Measurements from ENCODE around the gene TUFM. TPM values are rescaled to one million over a fixed set of nuclear protein-coding genes. Genes with fewer than 3 reads are reported as not detected.

Gene TUFM
- total RNA-seq, 1 experiment from 2014 or later = 361 TPM

GRCh38 chr16:28845761-28846079 is 428 bp downstream of the TUFM start:
- Histone ChIP-seq H3K36me3 (ENCODE audit: control insufficient read depth in 1 of 2, insufficient read depth in 2 of 2, low read length in 2 of 2) (peaks cover 24 to 33% of the 10 kb centered on the region in 2 experiments; a peak in 3 of 4 replicates), H4K20me1 (ENCODE audit: insufficient read depth) (peaks cover 6% of the 10 kb centered on the region; the same call in 1 of the 2 replicates), H2AFZ (ENCODE audit: low read depth, low read length, poor library complexity, severe bottlenecking) (no peak overlapping the region), H3K79me2 (ENCODE audit: insufficient read depth, low read length) (peaks cover 38% of the 10 kb centered on the region), H3K4me1 (ENCODE audit: control insufficient read depth in 1 of 2, insufficient read depth in 2 of 2, low read length in 2 of 2) (peaks cover 8 to 19% of the 10 kb centered on the region in 2 experiments; a peak in 3 of 4 replicates), H3K4me2 (ENCODE audit: low read length) (peak overlapping the region; percentile 84), H3K9ac (ENCODE audit: low read length) (peak overlapping the region; percentile 100), H3K27ac (ENCODE audit: low read depth, low read length) (peak overlapping the region; percentile 77), H3K9me3 (ENCODE audit: control insufficient read depth in 1 of 2, insufficient read depth in 1 of 2, low read depth in 1 of 2, low read length in 2 of 2) (no peaks in the 10 kb centered on the region), H3K9me2 (ENCODE audit: insufficient read depth) (no peaks in the 10 kb centered on the region), H3K27me3 (ENCODE audit: insufficient read depth, low read length) (no peaks in the 10 kb centered on the region), H3K4me3 (replicated peaks in 1 of 2; ENCODE audit: low read depth in 1 of 2, low read length in 2 of 2) (peak overlapping the region; percentile 97 to 100)
- BruUV-seq (replicated peaks) = no TSS peak
- ATAC-seq = peak; percentile 4
- CTCF ChIA-PET = interaction anchor here (1.4 to 1.8 kb wide), 4 partner anchors 14 to 128 kb away, joined by 3 to 5 read pairs (median 4); partner anchors contain the start of genes SH2B1 and SPNS1
- POLR2A ChIA-PET = interaction anchor here (1.7 to 2.2 kb wide), 4 partner anchors 9 to 23 kb away, joined by 4 to 20 read pairs (median 12); partner anchors contain the start of genes ATXN2L and SH2B1
- intact Hi-C loops (cut with micrococcal nuclease) = no loop called here
- RAD21 ChIA-PET (ENCODE audit: low non-redundant PET in 1 of 2, low total read pairs in 2 of 2, uncharacterized antibody in 2 of 2, unreplicated experiment in 2 of 2) = no interaction called here
- no peak for DNase-seq (ENCODE audit: low read depth, low spot score)
- TF ChIP-seq POLR2AphosphoS5 (IDR thresholded peaks at IDR 0.05; ENCODE audit: low read depth, low read length) = no peak
- TF ChIP-seq SRF (IDR thresholded peaks at IDR 0.05; ENCODE audit: low read depth) = no peak
- no peak for TF ChIP-seq TCF7L2 (IDR thresholded peaks at IDR 0.05; ENCODE audit: borderline replicate concordance, extremely low read depth, insufficient read depth, insufficient read length)
- TF ChIP-seq RAD21 (IDR thresholded peaks at IDR 0.05; ENCODE audit: low read depth) = no peak
- TF ChIP-seq YY1 (IDR thresholded peaks at IDR 0.05; ENCODE audit: extremely low read depth, insufficient replicate concordance, low read depth, low read length) = no peak
- TF ChIP-seq JUND (IDR thresholded peaks at IDR 0.05) = no peak
- no peak for TF ChIP-seq ZFX (IDR thresholded peaks at IDR 0.05)
- no peak for TF ChIP-seq CBX3 (IDR thresholded peaks at IDR 0.05; ENCODE audit: low read depth)

- CTCF ChIA-PET = interaction anchor here (1.4 kb wide), 1 partner anchor 14 kb away, joined by 4 read pairs; no protein-coding TSS in a partner anchor
- RAD21 ChIA-PET (ENCODE audit: low non-redundant PET in 1 of 2, low total read pairs in 2 of 2, uncharacterized antibody in 2 of 2, unreplicated experiment in 2 of 2) = no interaction called here
- no TSS peak for BruUV-seq (replicated peaks)
- H4K20me1 ChIP-seq (ENCODE audit: insufficient read depth) = peaks cover 6% of the 10 kb centered on the region; the same call in 1 of the 2 replicates
- H3K27ac ChIP-seq (ENCODE audit: low read depth, low read length) = peak overlapping the region; percentile 77
- peak overlapping the region; percentile 100 for H3K9ac ChIP-seq (ENCODE audit: low read length)
- peaks cover 24 to 33% of the 10 kb centered on the region in 2 experiments; a peak in 3 of 4 replicates for H3K36me3 ChIP-seq (ENCODE audit: control insufficient read depth in 1 of 2, insufficient read depth in 2 of 2, low read length in 2 of 2)
- H3K79me2 ChIP-seq (ENCODE audit: insufficient read depth, low read length) = peaks cover 38% of the 10 kb centered on the region
- no peaks in the 10 kb centered on the region for H3K9me2 ChIP-seq (ENCODE audit: insufficient read depth)
- ATAC-seq = peak; percentile 57
- intact Hi-C loops (cut with micrococcal nuclease) = no loop called here
- H3K4me3 ChIP-seq (replicated peaks in 1 of 2; ENCODE audit: low read depth in 1 of 2, low read length in 2 of 2) = peak overlapping the region; percentile 97 to 100
- H3K4me1 ChIP-seq (ENCODE audit: control insufficient read depth in 1 of 2, insufficient read depth in 2 of 2, low read length in 2 of 2) = peaks cover 8 to 19% of the 10 kb centered on the region in 2 experiments; a peak in 3 of 4 replicates
- peak overlapping the region; percentile 84 for H3K4me2 ChIP-seq (ENCODE audit: low read length)
- TF ChIP-seq, protein P1, sequence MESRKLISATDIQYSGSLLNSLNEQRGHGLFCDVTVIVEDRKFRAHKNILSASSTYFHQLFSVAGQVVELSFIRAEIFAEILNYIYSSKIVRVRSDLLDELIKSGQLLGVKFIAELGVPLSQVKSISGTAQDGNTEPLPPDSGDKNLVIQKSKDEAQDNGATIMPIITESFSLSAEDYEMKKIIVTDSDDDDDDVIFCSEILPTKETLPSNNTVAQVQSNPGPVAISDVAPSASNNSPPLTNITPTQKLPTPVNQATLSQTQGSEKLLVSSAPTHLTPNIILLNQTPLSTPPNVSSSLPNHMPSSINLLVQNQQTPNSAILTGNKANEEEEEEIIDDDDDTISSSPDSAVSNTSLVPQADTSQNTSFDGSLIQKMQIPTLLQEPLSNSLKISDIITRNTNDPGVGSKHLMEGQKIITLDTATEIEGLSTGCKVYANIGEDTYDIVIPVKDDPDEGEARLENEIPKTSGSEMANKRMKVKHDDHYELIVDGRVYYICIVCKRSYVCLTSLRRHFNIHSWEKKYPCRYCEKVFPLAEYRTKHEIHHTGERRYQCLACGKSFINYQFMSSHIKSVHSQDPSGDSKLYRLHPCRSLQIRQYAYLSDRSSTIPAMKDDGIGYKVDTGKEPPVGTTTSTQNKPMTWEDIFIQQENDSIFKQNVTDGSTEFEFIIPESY (IDR thresholded peaks at IDR 0.05; ENCODE audit: extremely low read depth, insufficient replicate concordance, low read length) = no peak
- TF ChIP-seq POLR2AphosphoS5 (IDR thresholded peaks at IDR 0.05; ENCODE audit: low read depth, low read length) (no peak; the same call in 1 of the 2 replicates), ZFX (IDR thresholded peaks at IDR 0.05) (no peak), JUND (IDR thresholded peaks at IDR 0.05) (no peak)
- no peaks in the 10 kb centered on the region for H3K27me3 ChIP-seq (ENCODE audit: insufficient read depth, low read length)
- no peak overlapping the region for H2AFZ ChIP-seq (ENCODE audit: low read depth, low read length, poor library complexity, severe bottlenecking)
- H3K9me3 ChIP-seq (ENCODE audit: control insufficient read depth in 1 of 2, insufficient read depth in 1 of 2, low read depth in 1 of 2, low read length in 2 of 2) = no peaks in the 10 kb centered on the region
- peak; percentile 53 for DNase-seq (ENCODE audit: low read depth, low spot score)
- POLR2A ChIA-PET = interaction anchor here (1.7 to 2.2 kb wide), 4 partner anchors 9 to 22 kb away, joined by 4 to 20 read pairs (median 12); partner anchors contain the start of genes ATXN2L and SH2B1
Measured at GRCh38 chr16:28845293-28845692, 855 bp downstream of the TUFM start.

Measured in HCT116 (cell line).